GM21381 (cell line): ENCODE data around the gene FYN.

Source experiments
- ATAC-seq: cut with Tn5 transposase; IDR thresholded peaks from one replicate; pipeline ENCODE4 v1.9.1; 2021; ENCODE audit warnings: mild to moderate bottlenecking, moderate library complexity; ENCODE audit not compliant: unreplicated experiment

FYN gene

GRCh38 chr6:111672761-111673450 is 200.3 kb downstream of the FYN start:
- no peak for ATAC-seq

GRCh38 chr6:111669326-111669725 is 203.9 kb downstream of the FYN start:
- no peak for ATAC-seq

- no peak for ATAC-seq
These were observed 204.8 kb downstream of the FYN start for GRCh38 chr6:111668410-111668809.

GRCh38 chr6:111667931-111668330 is 205.3 kb downstream of the FYN start:
- ATAC-seq, result no peak

- no peak for ATAC-seq
These were observed 206.4 kb downstream of the FYN start for GRCh38 chr6:111666847-111667246.

GRCh38 chr6:111664565-111665030 is 208.7 kb downstream of the FYN start:
- no peak for ATAC-seq

- no peak for ATAC-seq
These were observed 209.3 kb downstream of the FYN start for GRCh38 chr6:111663692-111664564.

- ATAC-seq, result no peak
These were observed 210.3 kb downstream of the FYN start for GRCh38 chr6:111662794-111663593.

GRCh38 chr6:111662072-111662793 is 211.0 kb downstream of the FYN start:
- no peak for ATAC-seq

- ATAC-seq, result no peak
These were observed 211.7 kb downstream of the FYN start for GRCh38 chr6:111661541-111662061.

GRCh38 chr6:111660531-111660930 is 212.7 kb downstream of the FYN start:
- ATAC-seq, result no peak

- ATAC-seq, result no peak
These were observed 214.6 kb downstream of the FYN start for GRCh38 chr6:111658462-111659154.

- no peak for ATAC-seq
These were observed 216.1 kb downstream of the FYN start for GRCh38 chr6:111657146-111657545.

GRCh38 chr6:111653979-111654378 is 219.3 kb downstream of the FYN start:
- no peak for ATAC-seq

- ATAC-seq, result no peak
These were observed 219.8 kb downstream of the FYN start for GRCh38 chr6:111653434-111653833.

GRCh38 chr6:111652156-111652555 is 221.1 kb downstream of the FYN start:
- no peak for ATAC-seq

- ATAC-seq, result no peak
These were observed 221.8 kb downstream of the FYN start for GRCh38 chr6:111651185-111652034.

GRCh38 chr6:111650049-111650448 is 223.2 kb downstream of the FYN start:
- ATAC-seq, result no peak

- no peak for ATAC-seq
These were observed 225.2 kb downstream of the FYN start for GRCh38 chr6:111648100-111648499.
